Muscle layer of colon (tissue), 2 donors: Measurements from ENCODE around the gene OPCML.

Experiments
- H3K27ac ChIP-seq: one replicate; pipeline ENCODE4 v1.7.0; 2013; ENCODE audit warnings: low read depth, mild to moderate bottlenecking, low read length, moderate library complexity
- H3K27me3 ChIP-seq, 2 donors: one replicate each; pipeline ENCODE4 v1.7.0; 2013; ENCODE audit warnings: low read length in 2 of 2, mild to moderate bottlenecking in 2 of 2; ENCODE audit not compliant: insufficient read depth in 2 of 2, control insufficient read depth in 1 of 2
- H3K36me3 ChIP-seq: one replicate; pipeline ENCODE4 v1.7.0; 2013; ENCODE audit warnings: mild to moderate bottlenecking, low read length; ENCODE audit not compliant: insufficient read depth
- H3K4me1 ChIP-seq: one replicate; pipeline ENCODE4 v1.7.0; 2013; ENCODE audit warnings: mild to moderate bottlenecking, low read length; ENCODE audit not compliant: insufficient read depth
- H3K4me3 ChIP-seq, 2 donors: one replicate each; pipeline ENCODE4 v1.7.0; 2013; ENCODE audit warnings: low read length in 2 of 2, low read depth in 1 of 2, mild to moderate bottlenecking in 1 of 2, moderate library complexity in 1 of 2
- H3K9ac ChIP-seq: one replicate; pipeline ENCODE4 v1.7.0; 2013; ENCODE audit warnings: low read length
- H3K9me3 ChIP-seq: one replicate; pipeline ENCODE4 v1.7.0; 2013; ENCODE audit warnings: mild to moderate bottlenecking, low read length
- donor health status: abdominal sarcoma.
- donor health status: Adenocarcinoma of cecum.

OPCML gene

DNA sequence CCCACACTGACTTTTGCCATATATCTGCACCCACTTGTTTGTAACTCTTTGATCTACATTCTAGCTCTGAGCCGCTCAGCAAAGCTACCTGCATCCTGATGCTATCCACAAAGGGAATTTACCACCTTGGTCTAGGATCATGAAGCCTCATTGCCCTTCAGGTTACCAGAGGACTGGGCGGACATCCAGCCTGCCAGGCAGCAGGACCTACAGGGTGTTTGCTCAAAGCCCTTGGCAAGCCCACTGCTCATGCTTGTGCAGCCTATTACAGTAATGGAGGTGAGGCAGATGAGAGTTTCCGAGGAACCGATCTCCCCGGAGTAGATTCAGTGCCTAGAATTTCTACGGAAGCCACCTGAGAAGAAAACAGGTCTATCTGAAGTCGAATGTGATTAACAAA lies 417.2 kb downstream of the OPCML start:
- Histone ChIP-seq H3K9ac (no peak overlapping the region), H3K9me3 (no peaks in the 10 kb centered on the region), H3K36me3 (no peaks in the 10 kb centered on the region), H3K4me3 (no peak overlapping the region), H3K27ac (no peak overlapping the region), H3K4me1 (no peaks in the 10 kb centered on the region), H3K27me3 (no peaks in the 10 kb centered on the region)

DNA sequence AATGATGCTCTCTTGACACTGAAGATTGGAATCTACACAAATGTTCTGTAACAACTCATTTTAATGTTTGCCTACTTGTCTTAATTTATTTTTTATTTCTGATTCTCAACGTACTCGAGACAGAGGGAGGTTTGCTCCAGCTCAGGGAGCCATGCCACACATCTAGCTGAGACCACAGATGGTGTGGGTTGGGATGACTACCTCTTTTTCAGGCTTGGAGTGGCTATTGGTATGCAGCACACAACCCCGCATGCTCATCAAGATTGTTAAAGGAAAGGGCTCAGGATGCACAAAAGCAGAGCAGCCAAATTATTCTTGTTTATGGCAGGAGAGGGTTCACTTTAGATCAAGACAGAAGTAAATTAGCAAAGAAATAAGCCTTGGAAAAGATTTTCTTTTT lies 424.5 kb downstream of the OPCML start:
- Histone ChIP-seq H3K27ac (no peak overlapping the region), H3K9ac (no peak overlapping the region), H3K36me3 (no peaks in the 10 kb centered on the region), H3K4me3 (no peak overlapping the region), H3K4me1 (no peaks in the 10 kb centered on the region), H3K27me3 (no peaks in the 10 kb centered on the region), H3K9me3 (no peaks in the 10 kb centered on the region)

DNA sequence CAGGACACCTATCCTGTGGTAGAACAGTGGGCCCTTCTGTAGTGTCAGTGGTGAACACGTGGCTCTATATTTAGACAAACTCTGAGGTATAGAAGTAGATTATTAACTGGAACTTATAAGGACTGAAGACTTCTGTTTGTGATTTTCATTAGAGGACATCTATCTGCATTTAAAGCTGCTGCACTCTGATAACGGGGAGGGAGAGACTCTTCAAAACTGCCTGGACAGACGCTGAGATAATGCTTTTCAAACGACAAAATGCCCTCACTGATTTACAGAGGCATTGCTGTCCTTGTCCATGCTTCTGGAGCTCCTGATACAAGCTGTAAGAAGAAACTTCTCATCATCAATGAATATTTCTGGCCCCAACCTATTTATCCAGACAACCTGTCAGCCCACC lies 425.2 kb downstream of the OPCML start:
- Histone ChIP-seq H3K9me3 (no peaks in the 10 kb centered on the region), H3K4me3 (no peak overlapping the region), H3K27ac (no peak overlapping the region), H3K9ac (no peak overlapping the region), H3K36me3 (no peaks in the 10 kb centered on the region), H3K4me1 (no peaks in the 10 kb centered on the region), H3K27me3 (no peaks in the 10 kb centered on the region)

DNA sequence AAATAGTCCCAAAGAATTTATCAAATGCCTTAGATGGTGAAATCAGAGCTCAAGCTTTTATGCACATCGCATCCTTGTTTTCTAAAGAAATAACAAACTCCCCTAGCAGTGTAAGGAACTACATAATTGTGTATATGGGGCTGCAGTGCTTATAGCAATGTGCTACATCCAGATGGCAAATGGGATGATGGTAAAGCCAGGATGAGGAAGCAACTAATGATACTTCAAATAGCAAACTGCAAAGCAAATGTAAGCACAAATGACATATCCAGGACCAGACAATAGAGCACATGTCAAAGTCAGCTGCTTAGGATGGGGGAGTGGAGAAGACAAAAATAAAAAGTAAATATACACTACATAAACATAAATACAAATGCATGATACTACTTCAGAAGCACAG lies 425.9 kb downstream of the OPCML start:
- Histone ChIP-seq H3K36me3 (no peaks in the 10 kb centered on the region), H3K27me3 (no peaks in the 10 kb centered on the region), H3K9ac (no peak overlapping the region), H3K4me1 (no peaks in the 10 kb centered on the region), H3K4me3 (no peak overlapping the region), H3K27ac (no peak overlapping the region), H3K9me3 (no peaks in the 10 kb centered on the region)

DNA sequence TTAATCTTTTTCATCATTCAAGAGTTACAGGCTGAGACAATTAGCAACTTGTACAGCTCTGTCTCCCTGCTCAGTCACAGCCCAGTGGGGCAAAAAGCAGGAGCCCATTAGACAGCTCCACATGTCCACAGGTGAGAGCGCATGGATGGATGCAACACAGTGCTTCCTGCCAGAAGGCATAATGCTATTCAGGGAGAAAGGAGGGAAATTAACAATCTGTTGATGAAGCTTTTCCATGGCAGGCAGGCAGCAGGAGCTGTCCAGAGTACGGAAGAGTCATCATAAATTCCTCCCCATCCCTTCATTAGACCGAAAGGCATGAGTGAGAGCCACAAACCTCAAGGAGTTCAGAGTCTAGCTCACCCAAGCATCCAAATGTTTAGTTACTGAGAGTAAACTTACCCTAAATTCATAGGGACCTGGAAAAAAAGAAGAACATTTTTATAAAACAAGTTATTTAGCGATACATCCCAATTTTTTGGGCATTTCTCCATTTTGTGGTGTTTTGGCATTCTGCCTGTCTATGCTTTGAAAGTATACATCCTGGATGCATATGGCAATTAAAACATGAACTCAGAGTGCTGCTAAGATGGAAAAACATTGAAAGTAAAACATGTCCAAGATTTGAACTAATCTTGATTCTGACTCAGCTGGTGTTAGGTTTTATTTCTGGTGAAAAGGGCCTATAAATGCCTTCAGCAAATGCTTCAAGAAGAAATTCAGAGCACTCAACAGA lies 428.1 kb downstream of the OPCML start:
- Histone ChIP-seq H3K4me1 (no peaks in the 10 kb centered on the region), H3K27me3 (no peaks in the 10 kb centered on the region), H3K9ac (no peak overlapping the region), H3K27ac (no peak overlapping the region), H3K9me3 (no peaks in the 10 kb centered on the region), H3K4me3 (no peak overlapping the region), H3K36me3 (no peaks in the 10 kb centered on the region)

DNA sequence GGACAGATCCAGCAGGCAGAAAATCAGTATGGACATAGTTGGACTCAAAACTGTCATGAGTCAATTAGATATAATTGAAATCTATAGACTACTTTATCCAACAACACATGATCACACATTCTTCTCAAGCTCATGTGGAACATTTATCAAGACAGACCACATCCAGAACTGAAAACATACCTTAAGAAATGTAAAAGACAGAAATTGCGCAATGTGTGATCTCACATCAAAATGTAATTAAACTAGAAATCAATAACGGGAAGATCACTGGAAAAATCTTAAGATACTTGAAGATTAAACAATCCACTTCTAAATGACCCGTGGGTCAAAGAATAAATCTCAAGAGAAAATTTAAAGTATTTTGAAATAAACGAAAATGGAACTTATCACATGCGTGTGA lies 435.3 kb downstream of the OPCML start:
- Histone ChIP-seq H3K4me1 (no peaks in the 10 kb centered on the region), H3K36me3 (no peaks in the 10 kb centered on the region), H3K27ac (no peak overlapping the region), H3K27me3 (no peaks in the 10 kb centered on the region), H3K9ac (no peak overlapping the region), H3K4me3 (no peak overlapping the region), H3K9me3 (no peaks in the 10 kb centered on the region)

DNA sequence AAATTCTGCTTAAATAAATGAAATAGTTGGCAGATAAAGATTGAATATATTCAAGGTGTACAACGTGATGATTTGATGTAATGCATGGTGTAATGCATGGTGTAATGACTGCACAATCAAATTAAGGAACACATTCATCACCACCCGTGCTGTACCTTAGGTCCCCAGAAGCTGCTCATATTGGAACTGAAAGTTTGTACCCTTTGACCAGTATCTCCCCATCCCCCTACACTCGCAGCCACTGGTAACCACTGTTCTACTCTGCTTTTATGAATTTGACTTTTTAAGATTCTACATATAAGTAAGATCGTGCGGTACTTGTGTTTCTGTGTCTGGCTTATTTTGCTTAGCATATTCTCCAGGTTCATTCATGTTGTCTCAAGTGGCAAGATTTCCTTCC lies 445.8 kb downstream of the OPCML start:
- H3K9ac ChIP-seq, result no peak overlapping the region
- peaks cover 13 to 36% of the 10 kb centered on the region in 2 donors for H3K27me3 ChIP-seq
- no peaks in the 10 kb centered on the region for H3K9me3 ChIP-seq
- no peak overlapping the region for H3K4me3 ChIP-seq
- H3K36me3 ChIP-seq, result no peaks in the 10 kb centered on the region
- H3K27ac ChIP-seq, result no peak overlapping the region
- peaks cover 4% of the 10 kb centered on the region for H3K4me1 ChIP-seq

DNA sequence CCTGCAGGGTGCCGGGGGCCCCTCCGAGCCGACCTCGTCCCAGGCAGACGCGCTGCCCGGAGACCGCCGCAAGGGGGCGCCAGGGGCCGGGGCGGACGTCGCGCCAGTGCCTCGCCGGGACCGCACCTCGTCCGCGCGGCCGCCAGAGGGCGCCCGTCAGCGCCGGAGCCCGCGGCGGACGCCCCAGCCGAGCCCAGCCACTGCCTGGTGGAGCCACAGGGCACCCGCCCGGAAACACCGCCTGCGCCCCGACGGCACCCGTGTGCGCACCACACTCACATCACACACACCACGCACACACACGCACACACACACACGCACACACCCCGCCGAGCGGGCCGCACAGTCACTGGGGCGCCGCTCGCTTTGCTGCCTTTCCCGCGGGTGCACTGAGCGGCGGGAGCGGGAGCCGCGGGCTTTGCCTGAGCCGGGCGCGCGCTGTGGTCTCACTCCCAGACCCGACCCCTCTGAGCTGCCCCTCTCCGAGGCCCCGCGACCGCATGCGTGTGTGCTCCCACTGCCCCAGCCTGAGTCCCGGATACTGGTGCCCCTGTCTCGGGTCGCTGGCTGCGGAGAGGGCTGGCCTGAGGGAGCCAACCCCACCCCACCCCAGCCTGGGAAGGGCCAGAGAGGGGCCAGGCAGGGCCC lies 449.3 kb downstream of the OPCML start:
- Histone ChIP-seq H3K9me3 (no peaks in the 10 kb centered on the region), H3K4me3 (peak overlapping the region in 1 of 2 donors; percentile 12), H3K36me3 (no peaks in the 10 kb centered on the region), H3K4me1 (peaks cover 4% of the 10 kb centered on the region), H3K9ac (no peak overlapping the region), H3K27ac (no peak overlapping the region), H3K27me3 (peaks cover 20 to 36% of the 10 kb centered on the region in 2 donors)

DNA sequence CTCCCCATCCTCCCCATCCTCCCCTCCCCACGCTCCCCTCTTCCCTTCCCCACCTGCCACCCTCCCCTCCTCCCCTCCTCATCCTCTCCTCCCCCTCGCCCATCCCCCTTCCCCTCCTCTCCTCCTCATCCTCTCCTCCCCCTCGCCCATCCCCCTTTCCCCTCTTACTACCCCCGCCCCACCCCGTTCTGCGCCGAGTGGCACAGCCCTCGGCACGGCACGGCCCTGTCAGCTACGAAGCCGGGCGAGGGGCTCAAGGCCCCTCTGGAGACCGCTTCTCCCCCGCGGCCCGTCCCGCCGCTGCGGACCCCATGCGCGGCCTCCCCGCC lies 449.9 kb downstream of the OPCML start:
- no peak overlapping the region for H3K4me3 ChIP-seq
- H3K27ac ChIP-seq, result no peak overlapping the region
- H3K27me3 ChIP-seq, result peaks cover 20 to 33% of the 10 kb centered on the region in 2 donors
- H3K9ac ChIP-seq, result no peak overlapping the region
- H3K9me3 ChIP-seq, result no peaks in the 10 kb centered on the region
- peaks cover 4% of the 10 kb centered on the region for H3K4me1 ChIP-seq
- H3K36me3 ChIP-seq, result no peaks in the 10 kb centered on the region

DNA sequence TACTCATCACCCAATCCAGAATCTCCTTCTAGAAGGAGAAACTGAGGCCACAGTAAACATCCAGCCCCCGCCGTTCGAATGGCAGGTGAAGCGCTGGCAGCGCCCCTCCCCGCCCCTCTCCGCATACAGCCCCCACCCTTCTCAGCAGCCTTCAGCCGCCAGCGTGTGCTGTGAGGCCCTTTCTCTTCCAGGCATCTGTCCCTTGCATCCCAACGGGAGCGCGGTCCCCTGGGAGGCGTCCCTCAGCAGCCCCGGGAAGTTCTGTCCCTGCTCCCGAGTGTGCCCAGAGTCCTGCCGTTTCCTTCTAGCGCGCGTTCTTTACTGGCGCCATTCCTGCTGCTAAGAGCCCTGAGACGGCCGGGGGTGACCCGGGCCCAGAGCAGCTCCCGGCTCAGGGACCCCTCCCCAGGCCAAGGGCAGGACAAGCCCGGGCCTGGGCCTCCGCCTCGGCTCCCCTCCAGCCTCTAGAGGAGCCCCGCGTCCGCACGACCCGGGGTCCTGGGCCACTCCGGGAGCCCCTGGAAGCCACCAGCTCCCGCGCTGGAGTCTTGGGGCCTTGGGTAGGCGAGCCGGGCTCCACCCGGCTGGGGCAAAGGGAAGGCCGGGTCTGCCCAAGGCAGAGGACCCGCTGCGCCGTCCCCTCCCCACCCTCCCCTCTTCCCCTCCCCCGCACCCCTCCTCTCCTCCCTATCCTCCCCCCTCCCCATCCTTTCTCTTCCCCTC lies 450.4 kb downstream of the OPCML start:
- Histone ChIP-seq H3K27me3 (peaks cover 20 to 30% of the 10 kb centered on the region in 2 donors), H3K9me3 (no peaks in the 10 kb centered on the region), H3K9ac (no peak overlapping the region), H3K4me3 (no peak overlapping the region), H3K36me3 (no peaks in the 10 kb centered on the region), H3K27ac (no peak overlapping the region), H3K4me1 (peaks cover 4% of the 10 kb centered on the region)

DNA sequence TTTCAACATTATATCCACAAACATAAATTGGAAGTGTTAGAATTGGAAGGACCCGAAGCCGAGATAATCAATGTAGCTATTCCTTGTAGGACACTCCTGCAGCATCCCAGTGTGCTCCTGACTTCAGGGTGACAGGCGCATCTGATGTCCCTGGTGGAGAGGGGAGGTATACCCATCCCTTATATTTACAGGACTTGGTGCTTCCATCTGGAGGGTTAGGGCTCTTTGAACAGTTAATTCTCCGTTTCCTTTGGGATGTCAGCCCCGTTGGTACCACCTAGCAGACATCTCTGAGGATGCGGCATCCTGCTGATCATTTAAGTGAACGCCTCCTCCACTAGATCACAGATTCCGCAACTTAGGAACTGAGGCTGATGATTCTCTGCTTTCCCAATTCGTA lies 451.3 kb downstream of the OPCML start:
- H3K27me3 ChIP-seq, result peaks cover 20 to 30% of the 10 kb centered on the region in 2 donors
- no peak overlapping the region for H3K4me3 ChIP-seq
- H3K27ac ChIP-seq, result no peak overlapping the region

More for the DNA sequence above, 451.3 kb downstream of the OPCML start:
- no peaks in the 10 kb centered on the region for H3K36me3 ChIP-seq
- no peaks in the 10 kb centered on the region for H3K9me3 ChIP-seq
- H3K9ac ChIP-seq, result no peak overlapping the region
- peaks cover 4% of the 10 kb centered on the region for H3K4me1 ChIP-seq
